H1 (cell line): ENCODE results near the gene AKAP12.

Source experiments
- CTCF ChIP-seq, 3 experiments: IDR thresholded peaks; 1 replicate in 2 of 3; 2 replicates in 1 of 3; pipeline versions ENCODE4 v1.5.1 to v1.6.1; 2011; ENCODE audit warnings: low read length in 3 of 3, mild to moderate bottlenecking in 3 of 3, inconsistent platforms in 2 of 3, low read depth in 1 of 3, moderate library complexity in 1 of 3; ENCODE audit not compliant: insufficient read depth in 1 of 3; ENCODE audit errors: control extremely low read depth in 1 of 3
- EZH2 ChIP-seq: fragments of 200-600 bp; sonication (generic); IDR thresholded peaks from 2 replicates; pipeline ENCODE4 v1.7.1; 2012; ENCODE audit warnings: low read depth, mild to moderate bottlenecking, moderate library complexity, low read length, inconsistent platforms; ENCODE audit not compliant: severe bottlenecking
- USF2 ChIP-seq: IDR thresholded peaks from 2 replicates; pipeline ENCODE4 v1.6.1; 2011; ENCODE audit warnings: low read length, improper control_type of control experiment

GRCh38 chr6:151309619-151310018, 69.9 kb downstream of the AKAP12 start:
- TF ChIP-seq EZH2, result no peak
- no peak for TF ChIP-seq CTCF (IDR thresholded peaks at IDR 0.05; ENCODE audit: control extremely low read depth in 1 of 3, insufficient read depth in 1 of 3, low read depth in 1 of 3, low read length in 3 of 3)
- no peak for TF ChIP-seq USF2
